ENCODE data around the gene KBTBD12. TPM values are rescaled to one million over a fixed set of nuclear protein-coding genes. Genes with fewer than 3 reads are reported as not detected.

Gene KBTBD12
- total and polyA plus RNA-seq, 10 of the 15 experiments (the other 5 are each of a cell fraction or from before 2014, with no cell fraction given) = 0.01 to 0.11 TPM; not detected in 8

- ChIA-PET CTCF (interaction anchor here (1.1 to 2.6 kb wide), 4 partner anchors 8 to 392 kb away, joined by 4 to 17 read pairs (median 6); no protein-coding TSS in a partner anchor), POLR2A (interaction anchor here (0.6 kb wide), 1 partner anchor 1256 kb away, joined by 5 read pairs; no protein-coding TSS in a partner anchor), SMC1A (ENCODE audit: uncharacterized antibody, unreplicated experiment) (interaction anchor here (0.7 to 1.0 kb wide), 2 partner anchors 119 to 176 kb away, joined by 3 to 4 read pairs; no protein-coding TSS in a partner anchor), RAD21 (ENCODE audit: unreplicated experiment) (interaction anchor here (0.6 to 1.1 kb wide), 2 partner anchors 175 to 270 kb away, joined by 3 to 4 read pairs; no protein-coding TSS in a partner anchor)
- Histone ChIP-seq H3K27me3 (replicated peaks in 1 of 2; ENCODE audit: control insufficient read depth in 2 of 2, insufficient read depth in 2 of 2, low read length in 1 of 2) (no peaks in the 10 kb centered on the region), H3K4me2 (ENCODE audit: control insufficient read depth, insufficient read depth) (no peak overlapping the region), H3K27ac (ENCODE audit: control insufficient read depth, insufficient read depth) (no peak overlapping the region), H3K9me3 (replicated peaks; ENCODE audit: control insufficient read depth, insufficient read depth, low read length) (no peaks in the 10 kb centered on the region), H3K9ac (ENCODE audit: control insufficient read depth, insufficient read depth, low read length) (no peak overlapping the region), H3K36me3 (ENCODE audit: control insufficient read depth in 2 of 2, insufficient read depth in 2 of 2, low read length in 1 of 2) (no peaks in the 10 kb centered on the region), H3K4me1 (ENCODE audit: control insufficient read depth, insufficient read depth, low read length) (no peaks in the 10 kb centered on the region), H3K79me2 (ENCODE audit: control insufficient read depth, insufficient read depth, low read length) (no peaks in the 10 kb centered on the region), H4K20me1 (ENCODE audit: control insufficient read depth, insufficient read depth) (no peaks in the 10 kb centered on the region), H3K4me3 (no peak overlapping the region), H2AFZ (ENCODE audit: control insufficient read depth, low read depth, low read length) (no peak overlapping the region)
- 93% methylated on average over 1 of the region's 1 CpG for WGBS (ENCODE audit: insufficient coverage, insufficient replicate concordance, low lambda C conversion rate, missing lambda C conversion rate)
- DNase-seq (ENCODE audit: low read depth, low spot score) (no peak), ATAC-seq (no peak), FAIRE-seq (no peak)
- in situ Hi-C loops (cut with MboI) = no loop called here
- intact Hi-C loops (cut with micrococcal nuclease; ENCODE audit: unreplicated experiment) = no loop called here
- no TSS peak for BruUV-seq (replicated peaks)
- no peak for TF ChIP-seq ATF2 (IDR thresholded peaks at IDR 0.05; ENCODE audit: low read length)
- no peak for TF ChIP-seq MXI1 (IDR thresholded peaks at IDR 0.05; ENCODE audit: low read depth, low read length)
- no peak for TF ChIP-seq CTCF (IDR thresholded peaks at IDR 0.05 in 2 of 3, conservative IDR thresholded peaks at IDR 0.05 in 1 of 3; ENCODE audit: control insufficient read depth in 2 of 3, extremely low read depth in 1 of 3, insufficient read depth in 1 of 3, low read depth in 3 of 3, low read length in 3 of 3)
- TF ChIP-seq TCF12 (IDR thresholded peaks at IDR 0.05; ENCODE audit: low read depth, low read length) = no peak
- no peak for TF ChIP-seq HCFC1 (IDR thresholded peaks at IDR 0.05; ENCODE audit: low read length)
- TF ChIP-seq CBFB (IDR thresholded peaks at IDR 0.05; ENCODE audit: low read depth) = no peak
- no peak for TF ChIP-seq RAD21 (IDR thresholded peaks at IDR 0.05; ENCODE audit: insufficient read depth, low read depth, low read length)
- TF ChIP-seq POU2F2 (IDR thresholded peaks at IDR 0.05; ENCODE audit: borderline replicate concordance, low read depth, low read length) = no peak
- TF ChIP-seq RUNX3 (IDR thresholded peaks at IDR 0.05; ENCODE audit: low read length) = no peak
- TF ChIP-seq ZBTB4 (CRISPR knock-in tag; IDR thresholded peaks at IDR 0.05) = no peak
- TF ChIP-seq NR2C2 (IDR thresholded peaks at IDR 0.05; ENCODE audit: borderline replicate concordance, control insufficient read depth, insufficient read length, low read depth) = no peak
- no peak for TF ChIP-seq ELK1 (IDR thresholded peaks at IDR 0.05; ENCODE audit: low read depth, low read length)
- no peak for TF ChIP-seq TCF7 (IDR thresholded peaks at IDR 0.05; ENCODE audit: borderline replicate concordance)
Measured at GRCh38 chr3:127967316-127967715, 52.3 kb downstream of the KBTBD12 start.

Data from GM12878 (cell line).